A549 treated with AZD2906 at 1 μM for 4 hours (cell line): Measurements from ENCODE around the gene TERC. TPM values are rescaled to one million over a fixed set of nuclear protein-coding genes. Genes with fewer than 3 reads are reported as not detected.

Experiments used
- total RNA-seq: library from RNA; stranded (reverse); fragments of 200-300 nt; extraction: Qiagen RNA extraction; gene quantifications from 5 replicates; pipeline ENCODE4 v1.2.3, GENCODE V29; 2022

TERC gene
- 0.24 to 0.77 TPM (median 0.41 TPM) in 3 of 5 replicates, not detected in the others for total RNA-seq

GRCh38 chr3:169764882-169765612 lies at the start of gene TERC:
TERC (minus strand) TSS chr3:169765060.

GRCh38 chr3:169812332-169813235 lies 47.7 kb upstream of the TERC start, which contains the start of the genes LRRC34 and LRRIQ4:
LRRC34 (minus strand) TSS chr3:169812904; CDS start chr3:169812548, 356 bp downstream.
LRRIQ4 (plus strand) TSS chr3:169812870; CDS start chr3:169821922, 9,052 bp downstream.

GRCh38 chr3:169772897-169773816 lies 8.3 kb upstream of the TERC start, which contains the start of gene MYNN:
MYNN (plus strand) TSS chr3:169773396; CDS start chr3:169774296, 900 bp downstream.

GRCh38 chr3:169769287-169770181 lies 4.7 kb upstream of the TERC start, which contains the start of gene ACTRT3:
ACTRT3 (minus strand) TSS chr3:169769561; CDS start chr3:169769520, 41 bp downstream.

Other genes starting within 250 kb of the TERC start
- gene MECOM, start 101.3 kb downstream of the TERC start, total RNA-seq: 0.01 to 0.06 TPM in 2 of 5 replicates, not detected in the others
- gene ACTRT3, start 4.5 kb upstream of the TERC start, total RNA-seq: 2.6 to 3.3 TPM (median 3.1 TPM) in 5 replicates
- 8.3 to 12.3 TPM (median 9.5 TPM) in 5 replicates for gene MYNN, start 8.3 kb upstream of the TERC start, total RNA-seq
- not detected in 5 replicates for gene LRRIQ4, start 47.8 kb upstream of the TERC start, total RNA-seq
- not detected in 5 replicates for gene LRRC34, start 47.8 kb upstream of the TERC start, total RNA-seq
- not detected in 5 replicates for gene LRRC31, start 104.9 kb upstream of the TERC start, total RNA-seq
- not detected in 5 replicates for gene SAMD7, start 146.5 kb upstream of the TERC start, total RNA-seq
- 71.9 to 147 TPM (median 80.0 TPM) in 5 replicates for gene SEC62, start 201.7 kb upstream of the TERC start, total RNA-seq